A549 (cell line): ENCODE measurements around the gene TIAM2.

Experiments
- CHD2 ChIP-seq: fragments of 150-350 bp; IDR thresholded peaks from 2 replicates; pipeline ENCODE4 v1.6.1; 2014; ENCODE audit warnings: low read length; ENCODE audit not compliant: partially characterized antibody
- CTCF ChIP-seq: fragments of >200 bp; sonication (Bioruptor Twin); formaldehyde crosslinking; IDR thresholded peaks from 3 replicates; pipeline ENCODE4 v1.5.1; 2016
- EP300 ChIP-seq, 2 experiments: fragments of >200 bp; sonication (Bioruptor Twin); formaldehyde crosslinking; IDR thresholded peaks; 2 replicates in 1 of 2; 3 replicates in 1 of 2; pipeline ENCODE4 v1.6.1; 2016 to 2017
- FOSB ChIP-seq: fragments of 250-450 bp; sonication (Bioruptor Pico); IDR thresholded peaks from 2 replicates; pipeline ENCODE4 v1.5.0; 2020; ENCODE audit warnings: mild to moderate bottlenecking, moderate library complexity
- HOXA7 ChIP-seq: fragments of 250-450 bp; sonication (Bioruptor Pico); IDR thresholded peaks from 2 replicates; pipeline ENCODE4 v1.5.0; 2020; ENCODE audit warnings: mild to moderate bottlenecking, moderate library complexity
- POLR2A ChIP-seq: IDR thresholded peaks from 2 replicates; pipeline ENCODE4 v1.6.1; 2012; ENCODE audit warnings: mild to moderate bottlenecking, low read length
- ZFP36 ChIP-seq: fragments of 450-650 bp; IDR thresholded peaks from 2 replicates; pipeline ENCODE4 v1.6.1; 2014; ENCODE audit warnings: borderline replicate concordance; ENCODE audit not compliant: partially characterized antibody
- ZSCAN20 ChIP-seq: fragments of 250-450 bp; sonication (Bioruptor Pico); IDR thresholded peaks from 2 replicates; pipeline ENCODE4 v1.8.0; 2022; ENCODE audit warnings: mild to moderate bottlenecking, moderate library complexity

- TF ChIP-seq EP300 (IDR thresholded peaks at IDR 0.05) = no peak
- no peak for TF ChIP-seq CTCF
- no peak for TF ChIP-seq POLR2A
- TF ChIP-seq CHD2 = no peak
- no peak for TF ChIP-seq HOXA7 (CRISPR knock-in tag)
- TF ChIP-seq ZSCAN20 (CRISPR knock-in tag) = no peak
- TF ChIP-seq ZFP36 = no peak
- no peak for TF ChIP-seq FOSB
These were observed 82.7 kb downstream of the TIAM2 start for GRCh38 chr6:155077784-155078183.
